Colonic mucosa (tissue), 4 donors: Measurements from ENCODE around the gene PAFAH1B2. TPM values are rescaled to one million over a fixed set of nuclear protein-coding genes. Genes with fewer than 3 reads are reported as not detected.
A peak's percentile ranks its signal among the peaks of the same experiment; 100 is the strongest.

Experiments used
- DNase-seq: peaks from one replicate; pipeline ENCODE4 v3.0.0-alpha.2; 2020
- H3K27ac ChIP-seq: fragments of 200-600 bp; one replicate; pipeline ENCODE4 v1.8.0; 2021
- H3K27me3 ChIP-seq: fragments of 200-600 bp; one replicate; pipeline ENCODE4 v1.8.0; 2021
- H3K36me3 ChIP-seq: fragments of 200-600 bp; one replicate; pipeline ENCODE4 v1.8.0; 2021
- H3K4me1 ChIP-seq: fragments of 200-600 bp; one replicate; pipeline ENCODE4 v1.8.0; 2021; ENCODE audit warnings: mild to moderate bottlenecking
- H3K4me3 ChIP-seq: fragments of 200-600 bp; one replicate; pipeline ENCODE4 v1.8.0; 2021
- H3K9ac ChIP-seq, 2 donors: one replicate each; pipeline ENCODE4 v1.7.0; 2013; ENCODE audit warnings: control low read depth in 2 of 2, low read depth in 2 of 2, low read length in 2 of 2
- H3K9me3 ChIP-seq: fragments of 200-600 bp; one replicate; pipeline ENCODE4 v1.8.0; 2021
- CTCF ChIP-seq: fragments of 200-600 bp; IDR thresholded peaks from one replicate; pipeline ENCODE4 v1.8.0; 2022; ENCODE audit warnings: antibody characterized with exemption, mild to moderate bottlenecking
- intact Hi-C: fragments of 100-400 bp; cut with DNase I; formaldehyde crosslinking; loops from one replicate; pipeline ENCODE4 v1.14.1; 2022
- total RNA-seq, 2 donors: library from RNA; stranded (reverse); fragmentation: NEBNext Ultra II Directional in 1 of 2; extraction: Animal tissue kit (Norgen Biotek cat#: 25700) in 1 of 2; gene quantifications; one replicate each; pipeline ENCODE4 v1.2.1, GENCODE V29; 2021
- donor health status: healthy.
- donor health status: DM: no; HTN: no; CAD: no.
- donor health status: DM: no; HTN: no; CAD: no.

The PAFAH1B2 gene
- total RNA-seq, 2 donors from 2014 or later = 76.4 to 80.5 TPM

GRCh38 chr11:117186431-117186761, 42.3 kb downstream of the PAFAH1B2 start:
- Histone ChIP-seq H3K27me3 (no peaks in the 10 kb centered on the region), H3K9ac (peak overlapping the region in 1 of 2 donors; percentile 9), H3K36me3 (no peaks in the 10 kb centered on the region), H3K4me3 (no peak overlapping the region), H3K9me3 (no peaks in the 10 kb centered on the region), H3K27ac (peak overlapping the region; percentile 53), H3K4me1 (no peaks in the 10 kb centered on the region)
- DNase-seq = peak; percentile 18
- intact Hi-C loops = no loop called here
- no peak for TF ChIP-seq CTCF

DNA sequence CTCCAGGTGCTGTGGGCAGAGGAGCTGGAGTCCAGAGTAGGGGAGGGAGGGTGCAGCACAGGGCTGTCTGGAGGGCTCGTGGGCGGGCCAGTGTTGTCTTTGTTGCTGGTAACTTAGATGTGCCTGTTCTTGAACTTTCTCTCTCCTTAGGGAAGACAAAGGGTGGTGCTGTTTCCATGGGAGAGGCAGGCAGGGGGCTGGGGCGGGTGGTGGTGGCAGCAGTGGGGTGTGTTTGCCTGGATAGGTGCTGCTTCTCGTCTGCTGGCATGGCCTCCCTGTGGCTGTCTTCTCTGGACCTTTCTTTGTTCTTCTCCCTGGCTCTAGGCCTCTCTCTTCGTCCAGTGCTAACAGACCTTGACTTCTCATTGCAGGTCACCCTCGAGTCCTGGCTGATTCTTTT, 42.9 kb downstream of the PAFAH1B2 start:
- Histone ChIP-seq H3K4me1 (no peaks in the 10 kb centered on the region), H3K27ac (no peak overlapping the region), H3K9me3 (no peaks in the 10 kb centered on the region), H3K4me3 (no peak overlapping the region), H3K9ac (peak overlapping the region in 1 of 2 donors; percentile 26), H3K27me3 (no peaks in the 10 kb centered on the region), H3K36me3 (no peaks in the 10 kb centered on the region)
- TF ChIP-seq CTCF = no peak
- DNase-seq = peak; percentile 27
- intact Hi-C loops = no loop called here

GRCh38 chr11:117187428-117187798, 43.3 kb downstream of the PAFAH1B2 start:
- no peak for TF ChIP-seq CTCF
- DNase-seq = peak; percentile 16
- H3K9me3 ChIP-seq = no peaks in the 10 kb centered on the region
- no peak overlapping the region for H3K4me3 ChIP-seq
- H3K4me1 ChIP-seq = no peaks in the 10 kb centered on the region
- intact Hi-C loops = no loop called here
- no peaks in the 10 kb centered on the region for H3K36me3 ChIP-seq
- peak overlapping the region in 1 of 2 donors; percentile 26 for H3K9ac ChIP-seq
- H3K27me3 ChIP-seq = no peaks in the 10 kb centered on the region
- H3K27ac ChIP-seq = no peak overlapping the region

DNA sequence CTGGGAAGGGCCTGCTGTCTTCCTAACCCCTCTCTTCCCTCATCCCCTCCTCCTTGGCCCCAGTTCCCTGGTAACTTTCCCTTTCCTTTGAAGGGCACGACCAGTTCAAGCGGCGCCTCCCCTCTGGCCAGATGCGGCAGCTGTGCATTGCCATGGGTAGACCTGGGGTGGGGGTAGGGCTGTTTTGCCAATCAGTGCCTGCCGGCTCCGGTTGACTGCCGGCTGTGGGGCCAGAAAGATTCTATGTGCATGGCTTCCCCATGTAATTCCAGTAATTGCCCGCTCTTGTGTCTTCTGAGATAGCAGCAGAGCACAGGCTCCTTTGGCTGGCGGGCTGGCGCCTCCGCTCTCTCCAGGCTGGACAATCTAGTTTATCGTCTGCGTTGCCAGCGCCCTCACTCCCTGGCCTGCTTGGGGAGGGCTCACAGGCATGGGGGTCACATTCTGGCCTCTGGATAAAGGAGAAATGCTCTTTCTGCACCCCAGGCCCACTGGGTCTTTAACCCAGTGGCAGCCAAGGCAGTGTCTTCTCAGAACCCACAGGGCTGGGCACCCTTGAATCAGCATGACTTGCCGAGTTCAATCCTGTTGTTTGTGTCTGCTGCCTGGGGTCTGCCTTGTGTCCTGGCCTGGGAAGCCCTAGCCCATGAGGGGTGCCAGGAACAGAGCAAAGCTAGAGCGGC, 43.9 kb downstream of the PAFAH1B2 start:
- no peak for TF ChIP-seq CTCF
- H3K4me1 ChIP-seq = no peaks in the 10 kb centered on the region
- H3K36me3 ChIP-seq = no peaks in the 10 kb centered on the region
- no peak overlapping the region for H3K4me3 ChIP-seq
- H3K27ac ChIP-seq = no peak overlapping the region
- DNase-seq = peak; percentile 21
- peak overlapping the region in 1 of 2 donors; percentile 26 for H3K9ac ChIP-seq
- intact Hi-C loops = no loop called here
- H3K9me3 ChIP-seq = no peaks in the 10 kb centered on the region
- no peaks in the 10 kb centered on the region for H3K27me3 ChIP-seq

DNA sequence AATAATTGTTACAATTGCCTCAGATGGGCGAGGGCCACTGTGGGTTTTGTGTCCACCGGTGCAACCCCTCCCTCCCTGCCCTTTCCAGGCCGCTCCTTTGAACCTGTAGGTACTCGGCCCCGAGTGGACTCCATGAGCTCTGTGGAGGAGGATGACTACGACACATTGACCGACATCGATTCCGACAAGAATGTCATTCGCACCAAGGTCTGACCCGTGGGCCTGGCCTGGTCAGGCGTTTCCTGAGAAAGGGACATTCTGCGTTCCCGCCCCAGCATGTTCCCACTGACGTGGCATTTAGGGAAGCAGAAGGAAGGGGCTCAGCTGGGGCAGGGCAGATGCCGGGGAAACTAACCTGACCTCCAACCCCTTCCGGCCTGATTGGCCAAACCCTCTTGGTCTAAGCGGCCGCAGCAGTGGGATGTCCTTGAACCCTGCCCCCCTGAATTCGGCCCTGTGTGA, 44.6 kb downstream of the PAFAH1B2 start:
- intact Hi-C loops = no loop called here
- Histone ChIP-seq H3K4me3 (no peak overlapping the region), H3K4me1 (no peaks in the 10 kb centered on the region), H3K36me3 (no peaks in the 10 kb centered on the region), H3K9ac (no peak overlapping the region), H3K27ac (no peak overlapping the region), H3K27me3 (no peaks in the 10 kb centered on the region), H3K9me3 (no peaks in the 10 kb centered on the region)
- no peak for TF ChIP-seq CTCF
- peak; percentile 25 for DNase-seq
